Glutamatergic neuron (in vitro differentiated cells): ENCODE data around the gene PPM1M. TPM values are rescaled to one million over a fixed set of nuclear protein-coding genes. Genes with fewer than 3 reads are reported as not detected.

Experiments
- DNase-seq: peaks from one replicate; pipeline ENCODE4 v3.0.0; 2022
- H3K27ac Mint-ChIP-seq: one replicate; pipeline ENCODE4 v1.8.0; 2020; ENCODE audit warnings: mild to moderate bottlenecking, mixed read lengths, inconsistent platforms; ENCODE audit not compliant: unreplicated experiment
- H3K27me3 Mint-ChIP-seq: one replicate; pipeline ENCODE4 v1.8.0; 2020; ENCODE audit warnings: mild to moderate bottlenecking, moderate library complexity, mixed read lengths, inconsistent platforms; ENCODE audit not compliant: unreplicated experiment
- H3K36me3 Mint-ChIP-seq: one replicate; pipeline ENCODE4 v1.8.0; 2020; ENCODE audit warnings: mild to moderate bottlenecking, mixed read lengths, inconsistent platforms; ENCODE audit not compliant: unreplicated experiment
- H3K4me1 Mint-ChIP-seq: one replicate; pipeline ENCODE4 v1.8.0; 2020; ENCODE audit warnings: mild to moderate bottlenecking, low read depth, mixed read lengths, inconsistent platforms; ENCODE audit not compliant: unreplicated experiment
- H3K4me3 Mint-ChIP-seq: one replicate; pipeline ENCODE4 v1.8.0; 2020; ENCODE audit warnings: mild to moderate bottlenecking, mixed read lengths, inconsistent platforms; ENCODE audit not compliant: unreplicated experiment
- H3K9me3 Mint-ChIP-seq: one replicate; pipeline ENCODE4 v1.8.0; 2020; ENCODE audit warnings: mild to moderate bottlenecking, moderate library complexity, mixed read lengths, inconsistent platforms; ENCODE audit not compliant: unreplicated experiment
- CTCF ChIP-seq: fragments of 200-600 bp; sonication (generic); IDR thresholded peaks from one replicate; pipeline ENCODE4 v1.5.0; 2021; ENCODE audit not compliant: partially characterized antibody, unreplicated experiment
- total RNA-seq: library from RNA; stranded (reverse); fragmentation: NEBNext Ultra II Directional; extraction: Animal tissue kit (Norgen Biotek cat#: 25700); gene quantifications from one replicate; pipeline ENCODE4 v1.2.1, GENCODE V29; 2021; ENCODE audit not compliant: unreplicated experiment

PPM1M gene
- total RNA-seq, 1 donor from 2014 or later = 7.8 TPM

DNA sequence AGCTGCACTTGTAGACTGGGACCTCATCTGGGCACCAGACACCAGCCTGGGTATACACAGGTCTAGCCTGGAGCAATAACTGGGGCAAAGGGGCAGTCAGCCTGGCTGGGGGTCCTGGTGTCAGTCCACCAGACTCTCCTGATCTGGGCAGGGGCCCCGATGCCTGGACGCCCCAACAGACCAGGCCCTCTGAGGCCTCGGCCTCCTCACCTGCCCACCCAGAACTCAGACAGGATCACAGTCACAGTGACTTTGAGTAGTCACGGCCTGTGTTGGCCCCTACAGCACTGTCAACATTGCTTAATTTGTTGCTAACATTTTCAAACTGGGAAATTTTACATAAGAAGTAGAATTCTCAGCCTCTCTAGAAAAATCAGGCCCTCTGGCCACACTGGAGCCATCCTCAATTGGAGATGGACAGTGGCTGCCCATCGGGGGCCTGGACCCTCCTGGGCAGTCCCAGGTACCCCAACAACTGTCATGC, 12.4 kb upstream of the PPM1M start:
- peaks cover 12% of the 10 kb centered on the region for H3K4me1 Mint-ChIP-seq
- H3K36me3 Mint-ChIP-seq = no peaks in the 10 kb centered on the region
- DNase-seq = no peak
- no peak overlapping the region for H3K27ac Mint-ChIP-seq
- peaks cover 2% of the 10 kb centered on the region for H3K9me3 Mint-ChIP-seq
- no peak overlapping the region for H3K4me3 Mint-ChIP-seq
- H3K27me3 Mint-ChIP-seq = peaks cover 11% of the 10 kb centered on the region
- no peak for TF ChIP-seq CTCF

- Mint-ChIP-seq H3K4me1 (peaks cover 14% of the 10 kb centered on the region), H3K4me3 (no peak overlapping the region), H3K36me3 (no peaks in the 10 kb centered on the region), H3K27ac (no peak overlapping the region), H3K9me3 (peaks cover 5% of the 10 kb centered on the region), H3K27me3 (peaks cover 14% of the 10 kb centered on the region)
- no peak for DNase-seq
- no peak for TF ChIP-seq CTCF
Measured at GRCh38 chr3:52233968-52234367, 11.6 kb upstream of the PPM1M start.

- TF ChIP-seq CTCF = no peak
- H3K27ac Mint-ChIP-seq = no peak overlapping the region
- no peak overlapping the region for H3K4me3 Mint-ChIP-seq
- no peak for DNase-seq
- H3K9me3 Mint-ChIP-seq = peaks cover 10% of the 10 kb centered on the region
- H3K27me3 Mint-ChIP-seq = peaks cover 16% of the 10 kb centered on the region
- H3K4me1 Mint-ChIP-seq = peaks cover 14% of the 10 kb centered on the region
- no peaks in the 10 kb centered on the region for H3K36me3 Mint-ChIP-seq
Measured at GRCh38 chr3:52234516-52235447, 10.8 kb upstream of the PPM1M start.

GRCh38 chr3:52236424-52236886, 9.1 kb upstream of the PPM1M start:
- Mint-ChIP-seq H3K4me1 (peaks cover 27% of the 10 kb centered on the region), H3K4me3 (no peak overlapping the region), H3K27me3 (peaks cover 22% of the 10 kb centered on the region), H3K9me3 (peaks cover 21% of the 10 kb centered on the region), H3K27ac (no peak overlapping the region), H3K36me3 (no peaks in the 10 kb centered on the region)
- TF ChIP-seq CTCF = peak; percentile 19
- no peak for DNase-seq
